Ascending aorta (tissue), 2 donors: ENCODE data around the gene ANKHD1. TPM values are rescaled to one million over a fixed set of nuclear protein-coding genes. Genes with fewer than 3 reads are reported as not detected.
A peak's percentile ranks its signal among the peaks of the same experiment; 100 is the strongest.

Experiments used
- DNase-seq, 2 donors: peaks; one replicate each; pipeline ENCODE4 v3.0.0-alpha.2; 2019; ENCODE audit warnings: low spot score in 2 of 2
- H3K27ac ChIP-seq, 2 donors: fragments of 200-600 bp; sonication (generic); one replicate each; pipeline ENCODE4 v1.5.1; 2016 to 2017; ENCODE audit warnings: mild to moderate bottlenecking in 1 of 2
- H3K27me3 ChIP-seq: fragments of 200-600 bp; sonication (generic); one replicate; pipeline ENCODE4 v1.5.1; 2017
- H3K36me3 ChIP-seq, 2 donors: fragments of 200-600 bp; sonication (generic); one replicate each; pipeline ENCODE4 v1.5.1; 2016
- H3K4me1 ChIP-seq, 2 donors: fragments of 200-600 bp; sonication (generic); one replicate each; pipeline ENCODE4 v1.5.1; 2016 to 2017; ENCODE audit warnings: mild to moderate bottlenecking in 1 of 2
- H3K4me3 ChIP-seq, 2 donors: fragments of 200-600 bp; sonication (generic); one replicate each; pipeline ENCODE4 v1.5.1; 2016 to 2017; ENCODE audit warnings: mild to moderate bottlenecking in 1 of 2
- H3K9me3 ChIP-seq, 2 donors: fragments of 200-600 bp; sonication (generic); one replicate each; pipeline ENCODE4 v1.5.1; 2016
- intact Hi-C: fragments of 100-400 bp; cut with DNase I; formaldehyde crosslinking; loops from one replicate; pipeline ENCODE4 v1.15.1; 2023
- total RNA-seq: library from RNA; depleted of rRNA; stranded (reverse); fragments of >200 nt; gene quantifications from one replicate; pipeline ENCODE4 v1.1.0, GENCODE V29; 2016
- TF ChIP-seq, protein P1 (sequence below), 3 experiments: fragments of 200-600 bp in 2 of 3; fragments of 450-650 bp in 1 of 3; sonication (generic) in 2 of 3; IDR thresholded peaks; one replicate each; pipeline ENCODE4 v1.5.1; 2016 to 2019; ENCODE audit warnings: antibody characterized with exemption in 3 of 3, mild to moderate bottlenecking in 1 of 3, moderate library complexity in 1 of 3

The ANKHD1 gene
- total RNA-seq, 1 donor from 2014 or later, result 73.4 TPM

- Histone ChIP-seq H3K9me3 (no peaks in the 10 kb centered on the region), H3K4me1 (peaks cover 6 to 8% of the 10 kb centered on the region in 2 donors), H3K4me3 (no peak overlapping the region), H3K36me3 (peaks cover 49 to 69% of the 10 kb centered on the region in 2 donors), H3K27me3 (no peaks in the 10 kb centered on the region), H3K27ac (no peak overlapping the region)
- intact Hi-C loops, result no loop called here
- TF ChIP-seq, protein P1, sequence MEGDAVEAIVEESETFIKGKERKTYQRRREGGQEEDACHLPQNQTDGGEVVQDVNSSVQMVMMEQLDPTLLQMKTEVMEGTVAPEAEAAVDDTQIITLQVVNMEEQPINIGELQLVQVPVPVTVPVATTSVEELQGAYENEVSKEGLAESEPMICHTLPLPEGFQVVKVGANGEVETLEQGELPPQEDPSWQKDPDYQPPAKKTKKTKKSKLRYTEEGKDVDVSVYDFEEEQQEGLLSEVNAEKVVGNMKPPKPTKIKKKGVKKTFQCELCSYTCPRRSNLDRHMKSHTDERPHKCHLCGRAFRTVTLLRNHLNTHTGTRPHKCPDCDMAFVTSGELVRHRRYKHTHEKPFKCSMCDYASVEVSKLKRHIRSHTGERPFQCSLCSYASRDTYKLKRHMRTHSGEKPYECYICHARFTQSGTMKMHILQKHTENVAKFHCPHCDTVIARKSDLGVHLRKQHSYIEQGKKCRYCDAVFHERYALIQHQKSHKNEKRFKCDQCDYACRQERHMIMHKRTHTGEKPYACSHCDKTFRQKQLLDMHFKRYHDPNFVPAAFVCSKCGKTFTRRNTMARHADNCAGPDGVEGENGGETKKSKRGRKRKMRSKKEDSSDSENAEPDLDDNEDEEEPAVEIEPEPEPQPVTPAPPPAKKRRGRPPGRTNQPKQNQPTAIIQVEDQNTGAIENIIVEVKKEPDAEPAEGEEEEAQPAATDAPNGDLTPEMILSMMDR (IDR thresholded peaks at IDR 0.05), result no peak
- DNase-seq, result no peak
These were observed 141.3 kb downstream of the ANKHD1 start for GRCh38 chr5:140542972-140543371.

DNA sequence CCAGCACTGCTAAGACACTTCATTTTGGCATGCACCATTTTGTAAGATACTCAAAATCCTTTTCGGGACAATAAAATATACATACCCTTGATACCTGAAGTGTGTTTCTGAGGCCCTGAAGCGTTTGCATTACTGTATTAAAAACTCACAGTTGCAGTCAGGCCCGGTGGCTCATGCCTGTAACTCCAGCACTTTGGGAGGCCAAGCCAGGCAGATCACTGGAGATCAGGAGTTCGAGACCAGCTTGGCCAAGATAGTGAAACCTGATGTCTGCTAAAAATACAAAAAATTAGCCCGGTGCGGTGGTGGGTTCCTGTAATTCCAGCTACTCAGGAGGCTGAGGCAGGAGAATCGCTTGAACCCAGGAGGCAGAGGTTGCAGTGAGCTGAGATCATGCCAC is 143.4 kb downstream of the ANKHD1 start:
- no peak overlapping the region for H3K4me3 ChIP-seq
- intact Hi-C loops, result loop anchor here (5.0 kb wide), 1 partner anchor 157 kb away; the partner anchor contains the start of gene ZMAT2
- no peaks in the 10 kb centered on the region for H3K9me3 ChIP-seq
- peaks cover 19 to 22% of the 10 kb centered on the region in 2 donors for H3K4me1 ChIP-seq
- H3K36me3 ChIP-seq, result peaks cover 41 to 50% of the 10 kb centered on the region in 2 donors
- no peaks in the 10 kb centered on the region for H3K27me3 ChIP-seq
- TF ChIP-seq, protein P1 (IDR thresholded peaks at IDR 0.05), result no peak
- no peak for DNase-seq
- H3K27ac ChIP-seq, result no peak overlapping the region

GRCh38 chr5:140545606-140546005 is 144.0 kb downstream of the ANKHD1 start:
- Histone ChIP-seq H3K27ac (no peak overlapping the region), H3K4me1 (peaks cover 19 to 22% of the 10 kb centered on the region in 2 donors), H3K4me3 (no peak overlapping the region), H3K36me3 (peaks cover 42 to 50% of the 10 kb centered on the region in 2 donors), H3K9me3 (no peaks in the 10 kb centered on the region), H3K27me3 (no peaks in the 10 kb centered on the region)
- TF ChIP-seq, protein P1 (IDR thresholded peaks at IDR 0.05), result no peak
- DNase-seq, result no peak
- intact Hi-C loops, result loop anchor here (2.0 to 5.0 kb wide), 2 partner anchors 119 to 157 kb away; partner anchors contain the start of genes WDR55 and ZMAT2

GRCh38 chr5:140546851-140547507 is 145.3 kb downstream of the ANKHD1 start:
- peak overlapping the region; percentile 95 to 97 for H3K27ac ChIP-seq
- intact Hi-C loops, result loop anchor here (1.0 to 5.0 kb wide), 4 partner anchors 10 to 155 kb away; partner anchors contain the start of genes SRA1, TMCO6, WDR55 and ZMAT2
- no peak for DNase-seq
- H3K4me1 ChIP-seq, result peaks cover 19 to 22% of the 10 kb centered on the region in 2 donors
- no peaks in the 10 kb centered on the region for H3K9me3 ChIP-seq
- TF ChIP-seq, protein P1 (IDR thresholded peaks at IDR 0.05), result no peak
- H3K4me3 ChIP-seq, result peak overlapping the region in 1 of 2 donors; percentile 69
- no peaks in the 10 kb centered on the region for H3K27me3 ChIP-seq
- H3K36me3 ChIP-seq, result peaks cover 39 to 46% of the 10 kb centered on the region in 2 donors

GRCh38 chr5:140547508-140548299 is 146.1 kb downstream of the ANKHD1 start, which contains the start of gene EIF4EBP3:
Gene EIF4EBP3 (plus strand): TSS chr5:140547662. CDS start chr5:140547738, 76 bp downstream.
- Histone ChIP-seq H3K4me1 (peaks cover 19 to 22% of the 10 kb centered on the region in 2 donors), H3K9me3 (no peaks in the 10 kb centered on the region), H3K27ac (peak within 1 kb of the TSS; percentile 95 to 97), H3K36me3 (peaks cover 34 to 38% of the 10 kb centered on the region in 2 donors), H3K4me3 (peak within 1 kb of the TSS; percentile 63 to 69), H3K27me3 (no peaks in the 10 kb centered on the region)
- TF ChIP-seq, protein P1 (IDR thresholded peaks at IDR 0.05), result peak; percentile 64 to 94 (median 72)
- DNase-seq, result peak; percentile 87 to 98
- intact Hi-C loops, result loop anchor here (1.0 to 5.0 kb wide), 5 partner anchors 10 to 155 kb away; partner anchors contain the start of genes APBB3, SLC35A4, SRA1 and TMCO6
